ENCODE data around the gene MIOS. TPM values are rescaled to one million over a fixed set of nuclear protein-coding genes. Genes with fewer than 3 reads are reported as not detected.

The MIOS gene
- total and polyA plus RNA-seq, 2 of the 8 experiments (the other 6 are each of a cell fraction or from before 2014, with no cell fraction given): 15.5 to 50.7 TPM

DNA sequence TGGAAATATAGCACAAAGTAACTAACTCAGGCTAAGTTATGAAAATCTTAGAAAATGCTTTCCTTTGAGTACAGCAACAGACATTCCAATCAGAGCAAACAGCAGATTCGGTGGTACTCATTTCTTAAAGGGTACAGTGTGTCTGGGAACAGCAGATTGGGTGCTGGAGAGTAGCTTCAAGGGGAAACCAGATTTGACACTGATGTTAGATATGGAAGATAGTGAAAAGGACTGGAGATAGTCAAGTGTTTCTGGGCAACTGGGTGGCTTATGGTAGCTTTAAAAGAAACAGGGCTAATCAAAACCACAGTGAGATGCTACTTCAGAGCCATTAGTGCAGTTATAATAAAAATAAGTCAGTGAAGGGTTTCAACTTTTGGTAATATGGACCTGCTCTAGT lies 61.8 kb downstream of the MIOS start (continued):
- TF ChIP-seq POU5F1 (IDR thresholded peaks at IDR 0.05; ENCODE audit: low read depth, low read length): no peak
- TF ChIP-seq CREB1 (IDR thresholded peaks at IDR 0.05): no peak
- no peak for TF ChIP-seq SP1 (IDR thresholded peaks at IDR 0.05; ENCODE audit: low read depth, low read length)
- no peak for TF ChIP-seq NANOG (IDR thresholded peaks at IDR 0.05; ENCODE audit: insufficient read depth, low read depth, low read length, poor library complexity, severe bottlenecking)

Measured in H1 (cell line).